HG03108 (cell line): ENCODE measurements around the gene ARHGAP9.
A peak's percentile ranks its signal among the peaks of the same experiment; 100 is the strongest.
"Not testable (repeated sequence)": the region's sequence is repeated elsewhere in the genome, so short reads cannot be mapped to it uniquely, and the experiment has no call there.

ENCODE experiments used
- ATAC-seq: cut with Tn5 transposase; IDR thresholded peaks from one replicate; pipeline ENCODE4 v1.9.1; 2021; ENCODE audit warnings: moderate library complexity; ENCODE audit not compliant: unreplicated experiment

ARHGAP9 gene

GRCh38 chr12:57439762-57440266 is 39.9 kb downstream of the ARHGAP9 start:
- no peak for ATAC-seq

GRCh38 chr12:57438400-57438799 is 41.3 kb downstream of the ARHGAP9 start:
- no peak for ATAC-seq

GRCh38 chr12:57435293-57435692 is 44.4 kb downstream of the ARHGAP9 start:
- no peak for ATAC-seq

DNA sequence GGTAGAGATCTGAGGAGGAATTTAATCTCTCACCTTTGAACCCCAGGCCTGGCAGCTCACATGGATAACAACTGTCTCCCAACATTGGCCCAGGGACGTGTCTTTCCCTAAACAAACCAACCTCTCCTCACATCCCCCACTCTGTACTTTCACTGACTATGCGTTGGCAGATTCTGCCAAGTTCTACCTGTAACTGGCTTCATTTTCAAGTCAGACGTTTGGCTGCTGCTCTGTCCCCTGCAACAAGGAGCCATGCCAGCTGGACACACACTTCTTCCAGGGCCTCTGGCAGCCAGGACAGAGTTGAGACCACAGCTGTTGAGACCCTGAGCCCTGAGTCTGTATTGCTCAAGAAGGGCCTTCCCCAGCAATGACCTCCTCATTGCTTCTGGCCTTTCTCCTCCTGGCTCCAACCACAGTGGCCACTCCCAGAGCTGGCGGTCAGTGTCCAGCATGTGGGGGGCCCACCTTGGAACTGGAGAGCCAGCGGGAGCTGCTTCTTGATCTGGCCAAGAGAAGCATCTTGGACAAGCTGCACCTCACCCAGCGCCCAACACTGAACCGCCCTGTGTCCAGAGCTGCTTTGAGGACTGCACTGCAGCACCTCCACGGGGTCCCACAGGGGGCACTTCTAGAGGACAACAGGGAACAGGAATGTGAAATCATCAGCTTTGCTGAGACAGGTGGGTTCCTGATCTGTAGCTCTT is 45.0 kb downstream of the ARHGAP9 start, which contains the start of gene INHBC:
TSS of gene INHBC (plus strand) at position 268 of the 707 bp plus-strand sequence. CDS start at position 371, 103 bp downstream.
- ATAC-seq: no peak

GRCh38 chr12:57433370-57433769 is 46.3 kb downstream of the ARHGAP9 start:
- ATAC-seq: no peak

DNA sequence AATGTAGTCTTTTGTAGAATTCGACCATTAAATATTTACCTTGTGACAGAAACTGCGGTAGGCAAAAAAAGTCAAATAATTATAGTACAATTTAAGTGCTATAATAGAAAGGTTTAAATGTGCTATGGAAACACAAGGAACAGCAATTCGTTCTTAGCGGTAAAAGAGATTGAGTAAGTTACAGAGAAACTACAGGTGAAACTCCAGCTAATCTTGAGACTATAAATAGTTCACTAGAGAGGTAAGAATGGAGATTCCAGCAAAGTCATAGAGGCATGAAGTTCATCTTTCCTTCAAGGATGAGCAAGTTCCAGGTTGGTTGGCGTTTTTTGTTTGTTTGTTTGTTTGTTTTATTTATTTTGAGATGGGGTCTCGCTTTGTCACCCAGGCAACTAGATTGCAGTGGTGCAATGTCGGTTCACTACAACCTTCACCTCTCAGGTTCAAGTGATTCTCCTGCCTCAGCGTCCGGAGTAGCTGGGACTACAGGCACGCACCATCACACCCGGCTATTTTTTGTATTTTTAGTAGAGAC is 47.9 kb downstream of the ARHGAP9 start:
- no peak for ATAC-seq

DNA sequence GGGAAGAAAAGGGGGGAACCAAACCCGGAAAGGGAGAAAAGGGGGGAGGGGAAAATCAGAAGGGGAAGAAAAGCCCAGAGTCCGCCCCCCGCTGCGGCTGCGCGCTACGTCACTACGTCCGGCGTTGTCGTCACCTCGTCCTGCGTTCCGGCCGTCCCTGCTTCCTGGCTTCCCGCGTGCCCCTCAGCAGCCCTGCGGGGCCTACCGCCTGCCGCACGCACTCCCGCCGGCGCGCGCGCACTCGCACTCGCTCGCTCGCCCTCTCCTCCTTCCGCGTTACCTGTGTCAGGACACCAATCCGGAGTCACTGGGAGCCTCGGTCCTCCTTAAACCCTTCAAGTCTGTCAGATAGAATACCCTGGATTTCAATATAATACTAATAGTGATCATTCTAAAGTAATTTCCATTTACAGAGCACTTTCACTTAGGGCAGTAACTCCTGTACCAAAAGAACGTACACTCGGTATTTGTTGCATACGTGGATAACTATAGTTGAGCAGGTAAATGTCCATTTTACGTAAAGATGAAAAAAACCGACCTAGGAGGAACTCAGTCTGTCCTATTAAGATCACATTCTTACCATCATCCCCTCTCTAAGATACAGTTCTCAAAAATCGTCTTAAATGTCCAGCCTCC is 48.6 kb downstream of the ARHGAP9 start, which contains the start of gene R3HDM2:
TSS of gene R3HDM2 (minus strand) at position 113 of the 636 bp plus-strand sequence. CDS start 120,615 bp downstream, outside the sequence.
- ATAC-seq: peak; percentile 98

DNA sequence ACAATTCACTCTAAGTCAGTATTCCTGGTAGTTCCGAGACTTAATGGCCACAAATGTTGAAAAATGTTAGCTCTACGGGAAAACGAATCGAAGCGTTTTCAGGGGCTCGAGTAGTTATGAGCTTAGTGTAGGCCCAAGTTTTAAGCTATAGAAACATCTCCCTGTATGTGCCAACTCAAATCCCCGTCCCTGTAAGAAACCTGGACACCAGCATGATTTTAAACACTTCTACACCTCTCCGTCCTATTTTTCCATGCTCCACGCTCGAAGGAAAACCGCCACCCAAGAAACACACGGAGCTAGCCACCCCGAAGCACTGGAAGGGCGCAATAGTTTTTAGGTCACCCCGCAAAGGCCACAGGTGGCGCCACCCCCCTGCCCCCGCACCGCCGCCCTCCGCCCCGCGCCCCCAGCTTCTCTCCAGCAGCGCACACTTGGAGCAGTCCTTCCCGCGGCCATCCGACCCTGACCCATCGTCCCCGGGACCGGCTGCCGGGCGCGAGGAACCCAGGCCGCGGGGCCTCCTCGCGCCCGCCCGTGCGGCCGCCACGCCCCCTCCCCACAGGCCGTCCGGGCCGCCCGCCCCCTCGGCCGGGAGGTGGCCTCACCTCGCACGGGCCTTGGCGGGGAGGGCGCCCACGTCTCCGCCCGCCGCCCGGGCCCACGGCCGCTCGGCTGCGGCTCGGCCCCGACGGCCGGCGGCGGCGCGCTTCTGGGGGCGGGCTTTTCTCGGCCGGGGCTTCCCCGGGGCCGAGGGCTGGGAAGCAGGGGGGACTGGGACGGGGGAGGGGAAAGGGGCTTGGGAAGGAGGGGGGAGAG is 49.3 kb downstream of the ARHGAP9 start:
- peak; percentile 37 for ATAC-seq

- no peak for ATAC-seq
Measured at GRCh38 chr12:57429473-57430111, 50.1 kb downstream of the ARHGAP9 start.

- ATAC-seq: no peak
Measured at GRCh38 chr12:57428965-57429364, 50.7 kb downstream of the ARHGAP9 start.

- ATAC-seq: not testable (repeated sequence)
Measured at GRCh38 chr12:57426948-57427347, 52.7 kb downstream of the ARHGAP9 start.
